KMS-11 (cell line): Measurements from ENCODE around the gene STK38.

Experiments
- H2AFZ ChIP-seq: fragments of 200-600 bp; sonication (generic); 2 replicates; pipeline ENCODE4 v1.6.1; 2016; ENCODE audit warnings: antibody characterized with exemption, mixed run types, low read depth
- H3K27ac ChIP-seq: fragments of 200-600 bp; sonication (generic); 2 replicates; pipeline ENCODE4 v1.6.1; 2016; ENCODE audit warnings: mild to moderate bottlenecking, mixed run types
- H3K27me3 ChIP-seq: fragments of 200-600 bp; sonication (generic); 2 replicates; pipeline ENCODE4 v1.6.1; 2017; ENCODE audit warnings: mild to moderate bottlenecking, low read depth, mixed run types, moderate library complexity; ENCODE audit not compliant: insufficient read depth
- H3K36me3 ChIP-seq: fragments of 200-600 bp; sonication (generic); 2 replicates; pipeline ENCODE4 v1.6.1; 2017; ENCODE audit warnings: mild to moderate bottlenecking, mixed run types; ENCODE audit not compliant: insufficient read depth
- H3K4me1 ChIP-seq: fragments of 200-600 bp; sonication (generic); 2 replicates; pipeline ENCODE4 v1.6.1; 2016; ENCODE audit warnings: mild to moderate bottlenecking, low read depth, mixed run types; ENCODE audit not compliant: poor library complexity, severe bottlenecking
- H3K4me2 ChIP-seq: fragments of 200-600 bp; sonication (generic); 2 replicates; pipeline ENCODE4 v1.7.0; 2016; ENCODE audit warnings: mild to moderate bottlenecking, mixed run types
- H3K4me3 ChIP-seq: fragments of 200-600 bp; sonication (generic); IDR thresholded peaks from 2 replicates; pipeline ENCODE4 v1.6.1; 2017; ENCODE audit warnings: low read depth, low read length, mixed read lengths; ENCODE audit not compliant: insufficient read depth
- H3K79me2 ChIP-seq: fragments of 200-600 bp; sonication (generic); 2 replicates; pipeline ENCODE4 v1.6.1; 2016; ENCODE audit warnings: low read depth, mixed run types; ENCODE audit not compliant: insufficient read depth
- H3K9ac ChIP-seq: fragments of 200-600 bp; sonication (generic); 2 replicates; pipeline ENCODE4 v1.6.1; 2016; ENCODE audit warnings: mild to moderate bottlenecking, mixed run types
- H4K20me1 ChIP-seq: fragments of 200-600 bp; sonication (generic); 2 replicates; pipeline ENCODE4 v1.6.1; 2016; ENCODE audit warnings: mild to moderate bottlenecking, mixed run types; ENCODE audit not compliant: insufficient read depth
- TF ChIP-seq, protein P1 (sequence below): fragments of 200-600 bp; sonication (generic); conservative IDR thresholded peaks from 2 replicates; pipeline ENCODE4 v1.6.1; 2017; ENCODE audit warnings: low read depth, mild to moderate bottlenecking, antibody characterized with exemption, low read length, moderate library complexity, mixed read lengths

The STK38 gene

DNA sequence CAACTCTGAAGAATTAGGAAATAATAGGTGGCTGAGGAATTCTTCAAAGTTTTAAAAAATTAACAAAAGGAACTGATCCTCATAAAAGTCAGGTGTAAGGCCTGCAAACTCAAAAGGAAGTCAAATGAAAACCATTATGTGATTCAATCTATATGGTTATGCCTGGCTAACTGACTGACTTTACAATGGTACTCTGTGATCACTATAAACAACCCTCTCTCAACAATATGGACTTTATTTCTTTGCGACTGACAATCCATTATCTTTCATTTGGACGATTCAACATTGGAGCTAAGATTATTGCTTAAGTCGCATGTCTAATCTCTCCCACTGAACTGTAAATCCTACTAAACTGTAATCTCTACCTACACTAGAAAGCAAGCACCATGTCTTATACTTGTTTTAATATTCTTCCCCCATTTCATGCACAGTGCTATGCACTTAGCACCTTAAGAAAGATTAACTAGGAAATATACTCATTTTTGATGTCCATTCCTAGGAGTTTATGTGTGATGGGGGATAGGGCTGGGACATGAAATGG is 1.4 kb downstream of the STK38 start:
- TF ChIP-seq, protein P1, sequence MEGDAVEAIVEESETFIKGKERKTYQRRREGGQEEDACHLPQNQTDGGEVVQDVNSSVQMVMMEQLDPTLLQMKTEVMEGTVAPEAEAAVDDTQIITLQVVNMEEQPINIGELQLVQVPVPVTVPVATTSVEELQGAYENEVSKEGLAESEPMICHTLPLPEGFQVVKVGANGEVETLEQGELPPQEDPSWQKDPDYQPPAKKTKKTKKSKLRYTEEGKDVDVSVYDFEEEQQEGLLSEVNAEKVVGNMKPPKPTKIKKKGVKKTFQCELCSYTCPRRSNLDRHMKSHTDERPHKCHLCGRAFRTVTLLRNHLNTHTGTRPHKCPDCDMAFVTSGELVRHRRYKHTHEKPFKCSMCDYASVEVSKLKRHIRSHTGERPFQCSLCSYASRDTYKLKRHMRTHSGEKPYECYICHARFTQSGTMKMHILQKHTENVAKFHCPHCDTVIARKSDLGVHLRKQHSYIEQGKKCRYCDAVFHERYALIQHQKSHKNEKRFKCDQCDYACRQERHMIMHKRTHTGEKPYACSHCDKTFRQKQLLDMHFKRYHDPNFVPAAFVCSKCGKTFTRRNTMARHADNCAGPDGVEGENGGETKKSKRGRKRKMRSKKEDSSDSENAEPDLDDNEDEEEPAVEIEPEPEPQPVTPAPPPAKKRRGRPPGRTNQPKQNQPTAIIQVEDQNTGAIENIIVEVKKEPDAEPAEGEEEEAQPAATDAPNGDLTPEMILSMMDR = no peak
- Histone ChIP-seq H2AFZ (no peak overlapping the region), H3K9ac (peak overlapping the region; percentile 77; the same call in 1 of the 2 replicates), H3K27me3 (no peaks in the 10 kb centered on the region), H4K20me1 (no peaks in the 10 kb centered on the region), H3K4me2 (peak overlapping the region; percentile 93), H3K79me2 (peaks cover 41% of the 10 kb centered on the region; the same call in 1 of the 2 replicates), H3K27ac (no peak overlapping the region), H3K4me1 (peaks cover 42% of the 10 kb centered on the region), H3K36me3 (no peaks in the 10 kb centered on the region), H3K4me3 (no peak overlapping the region)

GRCh38 chr6:36544228-36544627 is 3.1 kb downstream of the STK38 start:
- Histone ChIP-seq H2AFZ (no peak overlapping the region), H3K27ac (peak overlapping the region; percentile 23; the same call in 1 of the 2 replicates), H3K4me2 (peak overlapping the region; percentile 66), H3K4me3 (no peak overlapping the region), H3K4me1 (peaks cover 42% of the 10 kb centered on the region), H3K36me3 (no peaks in the 10 kb centered on the region), H3K79me2 (peaks cover 41% of the 10 kb centered on the region; the same call in 1 of the 2 replicates), H3K9ac (no peak overlapping the region; the same call in 1 of the 2 replicates), H4K20me1 (no peaks in the 10 kb centered on the region), H3K27me3 (no peaks in the 10 kb centered on the region)
- TF ChIP-seq, protein P1 = no peak

- H3K4me1 ChIP-seq = peaks cover 35% of the 10 kb centered on the region
- no peak overlapping the region for H3K4me2 ChIP-seq
- no peak overlapping the region for H3K27ac ChIP-seq
- H3K27me3 ChIP-seq = no peaks in the 10 kb centered on the region
- H3K79me2 ChIP-seq = peaks cover 41% of the 10 kb centered on the region; the same call in 1 of the 2 replicates
- no peak overlapping the region for H2AFZ ChIP-seq
- H3K4me3 ChIP-seq = no peak overlapping the region
- no peaks in the 10 kb centered on the region for H3K36me3 ChIP-seq
- TF ChIP-seq, protein P1 = no peak
- no peak overlapping the region for H3K9ac ChIP-seq
- H4K20me1 ChIP-seq = no peaks in the 10 kb centered on the region
Measured at GRCh38 chr6:36542041-36542440, 5.2 kb downstream of the STK38 start.

DNA sequence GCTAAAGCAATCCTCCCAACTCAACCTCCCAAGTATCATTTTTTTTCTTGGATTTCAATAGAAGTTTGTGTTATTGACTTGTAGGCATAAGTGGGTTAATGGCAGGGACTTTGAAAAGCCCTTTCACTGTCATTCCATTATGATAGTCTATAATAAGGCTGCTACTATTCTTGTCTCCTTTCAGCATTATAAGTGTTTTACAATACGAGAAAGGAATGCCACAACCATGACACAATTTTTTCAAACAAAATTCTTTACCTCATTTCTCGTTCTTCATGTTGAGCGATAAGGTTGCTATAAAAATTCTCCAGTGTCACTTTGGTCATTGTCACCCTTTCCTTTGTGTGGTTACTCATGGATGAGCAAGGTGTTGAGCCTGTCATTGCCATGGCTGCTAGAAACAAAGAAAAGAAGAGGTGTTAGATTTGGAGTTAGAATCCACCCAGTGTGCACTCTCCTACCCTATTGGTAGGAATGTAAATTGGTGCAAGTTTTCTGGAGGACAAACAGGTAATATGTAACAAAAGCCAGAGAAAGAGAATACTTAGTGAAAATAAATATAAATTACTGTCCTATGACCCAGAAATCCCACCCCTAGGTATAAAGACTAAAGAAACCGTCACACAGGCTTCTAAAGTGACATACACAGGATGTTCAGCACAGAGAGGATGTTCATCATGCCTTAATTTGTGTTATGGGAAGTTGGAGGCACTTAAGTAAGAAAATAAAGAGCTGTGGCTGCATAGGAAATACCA is 7.3 kb downstream of the STK38 start:
- H3K27ac ChIP-seq = no peak overlapping the region
- H3K27me3 ChIP-seq = no peaks in the 10 kb centered on the region
- peaks cover 24% of the 10 kb centered on the region for H3K4me1 ChIP-seq
- H3K79me2 ChIP-seq = peaks cover 31% of the 10 kb centered on the region; the same call in 1 of the 2 replicates
- no peaks in the 10 kb centered on the region for H4K20me1 ChIP-seq
- H3K4me3 ChIP-seq = no peak overlapping the region
- no peaks in the 10 kb centered on the region for H3K36me3 ChIP-seq
- no peak overlapping the region for H3K9ac ChIP-seq
- H3K4me2 ChIP-seq = no peak overlapping the region
- H2AFZ ChIP-seq = no peak overlapping the region
- TF ChIP-seq, protein P1 = no peak
